Endothelial cell of umbilical vein (primary cell): ENCODE measurements around the gene LMO1. TPM values are rescaled to one million over a fixed set of nuclear protein-coding genes. Genes with fewer than 3 reads are reported as not detected.

ENCODE experiments used
- BruUV-seq: library from RNA; stranded (reverse); fragments of 400-500 nt; replicated peaks from 2 replicates; lab custom pipeline; 2021; lab: Mats Ljungman, UMichigan
- CTCF ChIA-PET: fragments of 300-600, 350-600 bp; sonication (Branson Sonifier 250); formaldehyde crosslinking; loops from one replicate; lab custom pipeline; 2021; ENCODE audit warnings: antibody characterized with exemption, inconsistent platforms; lab: Charles Lee
- POLR2A ChIA-PET: fragments of 300-600, 350-600 bp; sonication (Branson Sonifier 250); formaldehyde crosslinking; loops from one replicate; lab custom pipeline; 2021; ENCODE audit warnings: antibody characterized with exemption, inconsistent platforms; lab: Charles Lee
- DNase-seq: peaks from one replicate; pipeline ENCODE4 v3.0.0-alpha.2; 2011; ENCODE audit warnings: low read depth, low spot score
- FAIRE-seq: peaks from 2 replicates; lab custom pipeline; 2011; peaks lifted over from hg19 to GRCh38; lab: Jason Lieb, UNC
- H2AFZ ChIP-seq: 2 replicates; pipeline ENCODE4 v1.6.0; 2012; ENCODE audit warnings: low read depth, low read length, control low read depth, inconsistent platforms
- H3K27ac ChIP-seq: 2 replicates; pipeline ENCODE4 v1.5.1; 2011; ENCODE audit warnings: low read depth, mild to moderate bottlenecking, control low read depth, low read length, moderate library complexity; ENCODE audit not compliant: insufficient read depth
- H3K27me3 ChIP-seq, 2 experiments: 2 replicates each; pipeline versions ENCODE4 v1.6.0 to v1.6.1; 2011; ENCODE audit warnings: low read length in 2 of 2, mixed read lengths in 1 of 2; ENCODE audit not compliant: control insufficient read depth in 2 of 2, insufficient read depth in 2 of 2
- H3K36me3 ChIP-seq, 2 experiments: 2 replicates in 1 of 2; 3 replicates in 1 of 2; pipeline ENCODE4 v1.5.1; 2011; ENCODE audit warnings: low read length in 2 of 2, mild to moderate bottlenecking in 1 of 2, moderate library complexity in 1 of 2; ENCODE audit not compliant: control insufficient read depth in 2 of 2, insufficient read depth in 2 of 2; ENCODE audit errors: extremely low read depth in 1 of 2
- H3K4me1 ChIP-seq: 3 replicates; pipeline ENCODE4 v1.5.1; 2011; ENCODE audit warnings: mild to moderate bottlenecking, low read length; ENCODE audit not compliant: control insufficient read depth, insufficient read depth; ENCODE audit errors: extremely low read depth
- H3K4me2 ChIP-seq: 2 replicates; pipeline ENCODE4 v1.6.1; 2011; ENCODE audit warnings: low read length, control low read depth, mixed read lengths; ENCODE audit not compliant: insufficient read depth
- H3K4me3 ChIP-seq, 3 experiments: fragments of 200-600 bp in 1 of 3; sonication (generic), shearing (Covaris generic) in 1 of 3; replicated peaks in 1 of 3; 2 replicates each; pipeline ENCODE4 v1.5.1; 2011 to 2016; ENCODE audit warnings: control low read depth in 3 of 3, low read length in 3 of 3, mild to moderate bottlenecking in 2 of 3, inconsistent platforms in 1 of 3, low read depth in 1 of 3, moderate library complexity in 1 of 3; ENCODE audit not compliant: insufficient read depth in 1 of 3
- H3K79me2 ChIP-seq: 2 replicates; pipeline ENCODE4 v1.6.0; 2012; ENCODE audit warnings: low read length, inconsistent platforms; ENCODE audit not compliant: control insufficient read depth, insufficient read depth
- H3K9ac ChIP-seq: replicated peaks from 2 replicates; pipeline ENCODE3; 2011; ENCODE audit warnings: low read length, control low read depth; ENCODE audit not compliant: insufficient read depth; ENCODE audit errors: extremely low read depth
- H3K9me1 ChIP-seq: replicated peaks from 3 replicates; pipeline ENCODE4 v1.6.0; 2011; ENCODE audit warnings: mild to moderate bottlenecking, low read length; ENCODE audit not compliant: control insufficient read depth, insufficient read depth; ENCODE audit errors: extremely low read depth
- H3K9me3 ChIP-seq: replicated peaks from 2 replicates; pipeline ENCODE4 v1.5.1; 2012; ENCODE audit warnings: low read length, inconsistent platforms; ENCODE audit not compliant: control insufficient read depth, insufficient read depth
- H4K20me1 ChIP-seq: replicated peaks from 2 replicates; pipeline ENCODE3; 2011; ENCODE audit warnings: mild to moderate bottlenecking, low read length; ENCODE audit not compliant: control insufficient read depth, insufficient read depth; ENCODE audit errors: extremely low read depth
- EZH2 ChIP-seq: IDR thresholded peaks from 2 replicates; pipeline ENCODE4 v1.6.1; 2012; ENCODE audit warnings: borderline replicate concordance, low read depth, mild to moderate bottlenecking, moderate library complexity, low read length, inconsistent platforms; ENCODE audit not compliant: severe bottlenecking
- FOS ChIP-seq: IDR thresholded peaks from 2 replicates; pipeline ENCODE4 v1.6.1; 2011; ENCODE audit warnings: mild to moderate bottlenecking, low read length, moderate library complexity, borderline replicate concordance; ENCODE audit not compliant: insufficient read depth
- GATA2 ChIP-seq: IDR thresholded peaks from 2 replicates; pipeline ENCODE4 v1.7.0; 2011; ENCODE audit warnings: low read depth, mild to moderate bottlenecking, moderate library complexity, mixed read lengths, low read length; ENCODE audit not compliant: insufficient read length, insufficient read depth
- JUN ChIP-seq: IDR thresholded peaks from 2 replicates; pipeline ENCODE4 v1.6.1; 2011; ENCODE audit warnings: borderline replicate concordance, low read depth; ENCODE audit not compliant: insufficient read length, insufficient read depth
- MYC ChIP-seq: IDR thresholded peaks from one replicate; pipeline ENCODE4 v1.6.1; 2011; ENCODE audit warnings: mild to moderate bottlenecking, low read depth, low read length
- POLR2A ChIP-seq: IDR thresholded peaks from 2 replicates; pipeline ENCODE4 v1.6.1; 2012; ENCODE audit warnings: low read depth, mild to moderate bottlenecking, control low read depth, low read length
- POLR2AphosphoS5 ChIP-seq: IDR thresholded peaks from 2 replicates; pipeline ENCODE4 v1.6.1; 2012; ENCODE audit warnings: low read depth, mild to moderate bottlenecking, control low read depth, low read length, moderate library complexity; ENCODE audit not compliant: insufficient read depth
- dilution Hi-C: fragments of 300-500 bp; cut with MboI; formaldehyde crosslinking; loops from one replicate; pipeline ENCODE4 v1.15.0; 2019; ENCODE audit warnings: low sequenced_read_pairs; ENCODE audit not compliant: extremely low pct_ligation_motif_present
- intact Hi-C: fragments of 100-400 bp; cut with micrococcal nuclease; formaldehyde crosslinking; loops from one replicate; pipeline ENCODE4 v1.10.0; 2022
- polyA plus RNA-seq, 4 experiments: library from polyadenylated mRNA; depleted of rRNA in 3 of 4; stranded (reverse) in 3 of 4; unstranded in 1 of 4; fragments of >200 nt; gene quantifications; 2 replicates each; pipeline versions ENCODE4 v1.2.1 to v1.2.3, GENCODE V29; 2011 to 2012; ENCODE audit warnings: missing spikeins in 1 of 4
- total RNA-seq: library from RNA; stranded (reverse); gene quantifications from 2 replicates; pipeline ENCODE4 v1.2.3, GENCODE V29; 2021
- TF ChIP-seq, protein P1 (sequence below), 2 donors: IDR thresholded peaks; 1 replicate in 1 of 2; 2 replicates in 1 of 2; pipeline ENCODE4 v1.5.1; 2011; ENCODE audit warnings: low read length in 2 of 2, mild to moderate bottlenecking in 2 of 2, moderate library complexity in 2 of 2, control low read depth in 1 of 2, inconsistent platforms in 1 of 2, low read depth in 1 of 2; ENCODE audit not compliant: insufficient read depth in 1 of 2; ENCODE audit errors: extremely low read depth in 1 of 2
- TF ChIP-seq, protein P2 (sequence below): IDR thresholded peaks from 2 replicates; pipeline ENCODE4 v1.6.1; 2011; ENCODE audit not compliant: insufficient read depth, insufficient read length

LMO1 gene
- total and polyA plus RNA-seq, 2 donors (not counting 3 experiments of a cell fraction or from before 2014, with no cell fraction given), result not detected

DNA sequence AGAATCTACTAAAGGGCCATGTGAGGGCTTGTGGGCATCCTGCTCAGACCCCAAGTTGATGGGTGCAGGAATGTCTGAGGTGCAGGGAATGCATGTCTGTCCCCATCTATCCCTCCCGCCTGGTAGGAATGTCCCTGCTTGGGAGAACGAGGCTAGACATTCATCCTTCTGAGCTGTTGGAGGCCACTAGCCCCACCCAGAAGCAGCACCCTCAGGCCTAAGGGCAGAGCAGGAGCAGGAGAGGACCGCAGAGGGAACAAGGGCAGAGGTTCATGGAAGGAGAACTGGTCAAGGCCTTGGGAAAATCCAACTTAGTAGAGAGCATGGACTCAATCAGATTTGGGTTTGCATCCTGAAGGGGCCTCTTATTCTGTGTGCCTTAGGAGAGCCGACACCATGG lies 22.1 kb upstream of the LMO1 start:
- H3K4me2 ChIP-seq, result no peak overlapping the region
- intact Hi-C loops, result no loop called here
- BruUV-seq, result no TSS peak
- no peaks in the 10 kb centered on the region for H3K79me2 ChIP-seq
- no peaks in the 10 kb centered on the region for H4K20me1 ChIP-seq
- FAIRE-seq, result no peak
- H3K27me3 ChIP-seq, result peaks cover 14 to 25% of the 10 kb centered on the region in 2 experiments
- H3K9me1 ChIP-seq, result no peaks in the 10 kb centered on the region
- H3K4me1 ChIP-seq, result no peaks in the 10 kb centered on the region
- no peak overlapping the region for H2AFZ ChIP-seq
- no peaks in the 10 kb centered on the region for H3K9me3 ChIP-seq
- no peak overlapping the region for H3K9ac ChIP-seq
- H3K27ac ChIP-seq, result no peak overlapping the region
- TF ChIP-seq POLR2AphosphoS5 (no peak), POLR2A (no peak), GATA2 (no peak), JUN (no peak), FOS (no peak), MYC (no peak), EZH2 (no peak)
- TF ChIP-seq, protein P1, sequence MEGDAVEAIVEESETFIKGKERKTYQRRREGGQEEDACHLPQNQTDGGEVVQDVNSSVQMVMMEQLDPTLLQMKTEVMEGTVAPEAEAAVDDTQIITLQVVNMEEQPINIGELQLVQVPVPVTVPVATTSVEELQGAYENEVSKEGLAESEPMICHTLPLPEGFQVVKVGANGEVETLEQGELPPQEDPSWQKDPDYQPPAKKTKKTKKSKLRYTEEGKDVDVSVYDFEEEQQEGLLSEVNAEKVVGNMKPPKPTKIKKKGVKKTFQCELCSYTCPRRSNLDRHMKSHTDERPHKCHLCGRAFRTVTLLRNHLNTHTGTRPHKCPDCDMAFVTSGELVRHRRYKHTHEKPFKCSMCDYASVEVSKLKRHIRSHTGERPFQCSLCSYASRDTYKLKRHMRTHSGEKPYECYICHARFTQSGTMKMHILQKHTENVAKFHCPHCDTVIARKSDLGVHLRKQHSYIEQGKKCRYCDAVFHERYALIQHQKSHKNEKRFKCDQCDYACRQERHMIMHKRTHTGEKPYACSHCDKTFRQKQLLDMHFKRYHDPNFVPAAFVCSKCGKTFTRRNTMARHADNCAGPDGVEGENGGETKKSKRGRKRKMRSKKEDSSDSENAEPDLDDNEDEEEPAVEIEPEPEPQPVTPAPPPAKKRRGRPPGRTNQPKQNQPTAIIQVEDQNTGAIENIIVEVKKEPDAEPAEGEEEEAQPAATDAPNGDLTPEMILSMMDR (IDR thresholded peaks at IDR 0.05; ENCODE audit: extremely low read depth in 1 of 2, insufficient read depth in 1 of 2, low read depth in 1 of 2, low read length in 2 of 2), result no peak
- TF ChIP-seq, protein P2, sequence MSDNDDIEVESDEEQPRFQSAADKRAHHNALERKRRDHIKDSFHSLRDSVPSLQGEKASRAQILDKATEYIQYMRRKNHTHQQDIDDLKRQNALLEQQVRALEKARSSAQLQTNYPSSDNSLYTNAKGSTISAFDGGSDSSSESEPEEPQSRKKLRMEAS, result no peak
- H3K4me3 ChIP-seq, result no peak overlapping the region
- dilution Hi-C loops, result no loop called here
- no peaks in the 10 kb centered on the region for H3K36me3 ChIP-seq
- DNase-seq, result no peak
- POLR2A ChIA-PET, result no interaction called here
- CTCF ChIA-PET, result no interaction called here
